ENCODE results near the gene CETP.
"Not testable (repeated sequence)": the region's sequence is repeated elsewhere in the genome, so short reads cannot be mapped to it uniquely, and the experiment has no call there.

- not testable (repeated sequence) for TF ChIP-seq CTCF (conservative IDR thresholded peaks at IDR 0.05; ENCODE audit: low read depth, low read length); EZH2phosphoT487 (IDR thresholded peaks at IDR 0.05; ENCODE audit: borderline replicate concordance, low read length)
These were observed 12.1 kb downstream of the CETP start for GRCh38 chr16:56973899-56974298.

All from PC-3 (cell line).